AG09319 (cell line): Measurements from ENCODE around the gene RCAN2.
"Not testable (repeated sequence)": the region's sequence is repeated elsewhere in the genome, so short reads cannot be mapped to it uniquely, and the experiment has no call there.

ENCODE experiments used
- DNase-seq: peaks from one replicate; pipeline ENCODE4 v3.0.0-alpha.2; 2010; ENCODE audit warnings: low read depth; ENCODE audit errors: extremely low read depth
- TF ChIP-seq, protein P1 (sequence below): IDR thresholded peaks from 2 replicates; pipeline ENCODE4 v1.5.1; 2011; ENCODE audit warnings: low read depth, mild to moderate bottlenecking, inconsistent platforms, low read length, moderate library complexity

The RCAN2 gene

GRCh38 chr6:46352541-46353268, 138.5 kb downstream of the RCAN2 start:
- DNase-seq = no peak
- TF ChIP-seq, protein P1, sequence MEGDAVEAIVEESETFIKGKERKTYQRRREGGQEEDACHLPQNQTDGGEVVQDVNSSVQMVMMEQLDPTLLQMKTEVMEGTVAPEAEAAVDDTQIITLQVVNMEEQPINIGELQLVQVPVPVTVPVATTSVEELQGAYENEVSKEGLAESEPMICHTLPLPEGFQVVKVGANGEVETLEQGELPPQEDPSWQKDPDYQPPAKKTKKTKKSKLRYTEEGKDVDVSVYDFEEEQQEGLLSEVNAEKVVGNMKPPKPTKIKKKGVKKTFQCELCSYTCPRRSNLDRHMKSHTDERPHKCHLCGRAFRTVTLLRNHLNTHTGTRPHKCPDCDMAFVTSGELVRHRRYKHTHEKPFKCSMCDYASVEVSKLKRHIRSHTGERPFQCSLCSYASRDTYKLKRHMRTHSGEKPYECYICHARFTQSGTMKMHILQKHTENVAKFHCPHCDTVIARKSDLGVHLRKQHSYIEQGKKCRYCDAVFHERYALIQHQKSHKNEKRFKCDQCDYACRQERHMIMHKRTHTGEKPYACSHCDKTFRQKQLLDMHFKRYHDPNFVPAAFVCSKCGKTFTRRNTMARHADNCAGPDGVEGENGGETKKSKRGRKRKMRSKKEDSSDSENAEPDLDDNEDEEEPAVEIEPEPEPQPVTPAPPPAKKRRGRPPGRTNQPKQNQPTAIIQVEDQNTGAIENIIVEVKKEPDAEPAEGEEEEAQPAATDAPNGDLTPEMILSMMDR = no peak

DNA sequence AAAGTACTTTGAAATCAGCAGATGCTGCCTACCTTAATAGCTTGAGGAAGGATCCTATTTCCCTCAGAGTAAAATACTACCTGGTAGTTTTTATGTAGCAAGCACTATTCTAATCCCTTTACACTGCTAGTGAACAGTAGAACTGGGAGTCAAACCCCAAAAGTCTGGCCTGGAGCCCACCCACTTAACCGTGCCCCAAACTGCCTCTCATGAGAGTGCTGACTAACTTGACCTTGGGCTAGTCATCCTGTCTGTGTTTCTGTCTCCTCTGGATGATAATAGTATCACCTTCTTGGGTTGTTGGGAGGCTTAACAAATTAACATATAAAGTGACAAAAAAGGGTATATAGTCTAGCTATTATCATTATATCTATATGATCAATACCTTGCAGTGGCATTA, 140.5 kb downstream of the RCAN2 start:
- DNase-seq = no peak
- TF ChIP-seq, protein P1 = no peak

GRCh38 chr6:46347669-46348068, 143.6 kb downstream of the RCAN2 start:
- TF ChIP-seq, protein P1 = no peak
- DNase-seq = no peak

DNA sequence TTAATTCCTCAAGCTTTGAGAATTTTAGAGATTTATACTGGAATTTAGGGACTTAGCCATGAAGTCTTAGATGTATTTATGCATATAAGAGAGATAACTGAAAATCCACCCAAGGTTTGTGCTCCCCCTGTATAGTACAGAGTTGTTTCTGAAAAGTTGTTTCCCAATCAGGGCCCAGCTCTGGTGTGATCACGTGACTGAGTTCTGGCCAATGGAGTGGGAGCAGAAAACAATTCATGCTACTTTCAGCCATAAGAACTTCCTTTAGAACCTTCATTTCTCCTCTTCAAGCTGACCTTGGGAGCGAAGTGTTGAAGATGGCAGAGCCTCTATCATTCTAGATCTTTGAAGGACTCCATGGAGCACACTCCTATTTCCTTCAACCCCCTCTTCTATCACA, 151.0 kb downstream of the RCAN2 start:
- TF ChIP-seq, protein P1 = no peak
- no peak for DNase-seq

DNA sequence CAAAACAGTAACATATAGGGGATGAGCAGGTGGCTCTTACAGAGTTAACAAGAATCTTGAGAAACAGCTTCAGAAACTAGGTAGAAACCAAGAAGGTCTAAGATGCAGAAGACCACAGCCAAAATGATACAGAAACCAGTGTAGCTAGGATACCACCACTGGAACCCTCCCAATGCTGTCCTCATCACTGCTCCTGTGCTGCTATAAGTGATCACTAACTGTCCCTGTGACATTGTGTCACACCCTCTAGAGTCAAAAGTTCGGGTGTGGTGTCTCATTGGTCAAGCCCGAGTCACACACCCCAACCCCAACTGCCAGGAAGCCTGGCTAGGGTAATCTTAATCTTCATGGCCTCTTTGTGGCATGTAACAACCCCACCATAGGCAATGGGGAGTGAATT, 153.1 kb downstream of the RCAN2 start:
- TF ChIP-seq, protein P1 = no peak
- no peak for DNase-seq

DNA sequence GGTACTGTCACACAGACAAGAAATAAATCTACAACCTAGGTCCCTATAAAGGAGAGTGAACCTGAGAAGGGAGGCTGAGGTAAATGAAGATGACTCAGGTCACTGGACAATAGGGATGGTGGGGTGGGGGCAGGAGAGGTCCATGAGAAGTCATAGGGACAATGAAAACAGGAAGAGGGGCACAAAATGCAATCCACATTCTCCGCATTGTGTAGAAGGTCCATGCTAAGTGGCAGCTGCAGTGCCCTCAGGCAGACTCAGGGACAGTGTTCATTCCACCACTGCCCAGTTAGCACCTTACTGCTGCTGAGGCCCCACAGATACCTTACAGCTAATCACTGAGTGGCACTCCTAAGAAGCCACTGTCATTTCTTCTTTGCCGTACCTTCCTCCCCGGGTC, 156.8 kb downstream of the RCAN2 start:
- DNase-seq = no peak
- TF ChIP-seq, protein P1 = no peak

DNA sequence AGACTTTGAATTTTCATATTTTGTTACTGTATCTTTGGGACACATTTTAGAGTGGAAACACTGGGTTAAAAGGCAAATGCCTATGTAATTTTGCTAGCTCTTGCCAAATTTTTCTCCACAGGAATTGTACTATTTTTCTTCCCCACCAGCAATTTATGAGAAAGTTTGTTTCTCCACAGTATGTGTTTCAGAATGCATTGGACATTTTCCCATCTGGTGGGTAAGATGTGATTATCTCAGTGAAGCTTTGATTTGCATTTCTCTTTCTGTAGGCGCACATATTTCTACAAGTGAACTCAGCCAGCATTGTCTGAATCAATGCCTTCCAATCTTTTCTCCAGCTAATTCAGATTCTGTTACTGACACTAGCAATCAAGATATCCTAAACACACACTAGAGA, 157.8 kb downstream of the RCAN2 start:
- no peak for DNase-seq
- TF ChIP-seq, protein P1 = no peak

DNA sequence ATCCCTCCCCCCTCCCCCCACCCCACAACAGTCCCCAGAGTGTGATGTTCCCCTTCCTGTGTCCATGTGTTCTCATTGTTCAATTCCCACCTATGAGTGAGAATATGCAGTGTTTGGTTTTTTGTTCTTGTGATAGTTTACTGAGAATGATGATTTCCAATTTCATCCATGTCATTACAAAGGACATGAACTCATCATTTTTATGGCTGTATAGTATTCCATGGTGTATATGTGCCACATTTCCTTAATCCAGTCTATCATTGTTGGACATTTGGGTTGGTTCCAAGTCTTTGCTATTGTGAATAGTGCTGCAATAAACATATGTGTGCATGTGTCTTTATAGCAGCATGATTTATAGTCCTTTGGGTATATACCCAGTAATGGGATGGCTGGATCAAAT, 158.8 kb downstream of the RCAN2 start:
- DNase-seq = not testable (repeated sequence)
